HepG2 (cell line): ENCODE data around the gene ZNF91. TPM values are rescaled to one million over a fixed set of nuclear protein-coding genes. Genes with fewer than 3 reads are reported as not detected.

ENCODE experiments used
- AGO1 ChIP-seq: fragments of 200-400 bp; formaldehyde crosslinking; IDR thresholded peaks from 2 replicates; pipeline ENCODE4 v1.6.1; 2017; ENCODE audit warnings: mild to moderate bottlenecking, low read depth, low read length, moderate library complexity; ENCODE audit not compliant: poor library complexity, severe bottlenecking
- EED ChIP-seq: sonication (generic); formaldehyde crosslinking; IDR thresholded peaks from 2 replicates; pipeline ENCODE4 v1.5.0; 2020; ENCODE audit warnings: mild to moderate bottlenecking, missing genetic modification reagents
- HOXD1 ChIP-seq: sonication (generic); formaldehyde crosslinking; IDR thresholded peaks from 2 replicates; pipeline ENCODE4 v1.5.0; 2020; ENCODE audit warnings: missing genetic modification reagents
- KAT2B ChIP-seq: fragments of 150-350 bp; IDR thresholded peaks from 2 replicates; pipeline ENCODE4 v1.6.1; 2014; ENCODE audit warnings: low read depth, low read length, borderline replicate concordance
- KLF12 ChIP-seq: sonication (generic); formaldehyde crosslinking; IDR thresholded peaks from 2 replicates; pipeline ENCODE4 v1.4.0; 2020; ENCODE audit warnings: missing genetic modification reagents, borderline replicate concordance
- MYPOP ChIP-seq: sonication (generic); formaldehyde crosslinking; IDR thresholded peaks from 2 replicates; pipeline ENCODE4 v1.8.1; 2023; ENCODE audit warnings: mild to moderate bottlenecking, moderate library complexity, missing genetic modification reagents
- PHF20 ChIP-seq: sonication (generic); formaldehyde crosslinking; IDR thresholded peaks from 2 replicates; pipeline ENCODE4 v1.5.0; 2020; ENCODE audit warnings: mild to moderate bottlenecking, missing genetic modification reagents
- RAD21 ChIP-seq: fragments of 450-650 bp; formaldehyde crosslinking; IDR thresholded peaks from 2 replicates; pipeline ENCODE4 v1.5.0; 2020; ENCODE audit warnings: mild to moderate bottlenecking
- RBM39 ChIP-seq: fragments of 200-400 bp; formaldehyde crosslinking; IDR thresholded peaks from one replicate; pipeline ENCODE4 v1.6.1; 2018; ENCODE audit warnings: antibody characterized with exemption, mild to moderate bottlenecking, low read depth, low read length; ENCODE audit not compliant: poor library complexity, severe bottlenecking
- TCF7 ChIP-seq: sonication (generic); IDR thresholded peaks from 2 replicates; pipeline ENCODE4 v1.6.1; 2016; ENCODE audit warnings: antibody characterized with exemption, low read depth
- ZBTB42 ChIP-seq: sonication (generic); formaldehyde crosslinking; IDR thresholded peaks from 2 replicates; pipeline ENCODE4 v1.5.0; 2020; ENCODE audit warnings: mild to moderate bottlenecking, missing genetic modification reagents
- ZNF251 ChIP-seq: sonication (generic); formaldehyde crosslinking; IDR thresholded peaks from 2 replicates; pipeline ENCODE4 v1.9.0; 2021; ENCODE audit warnings: mild to moderate bottlenecking, missing genetic modification reagents
- ZNF263 ChIP-seq: sonication (generic); formaldehyde crosslinking; IDR thresholded peaks from 2 replicates; pipeline ENCODE4 v1.4.0; 2020; ENCODE audit warnings: missing genetic modification reagents
- ZNF281 ChIP-seq: sonication (generic); formaldehyde crosslinking; IDR thresholded peaks from 2 replicates; pipeline ENCODE4 v1.4.0; 2020; ENCODE audit warnings: missing genetic modification reagents, borderline replicate concordance
- ZNF546 ChIP-seq: sonication (generic); formaldehyde crosslinking; conservative IDR thresholded peaks from 2 replicates; pipeline ENCODE4 v1.8.1; 2023; ENCODE audit warnings: mild to moderate bottlenecking, missing genetic modification reagents
- ZNF549 ChIP-seq: sonication (generic); formaldehyde crosslinking; IDR thresholded peaks from 2 replicates; pipeline ENCODE4 v1.5.0; 2020; ENCODE audit warnings: missing genetic modification reagents
- ZNF589 ChIP-seq: sonication (generic); formaldehyde crosslinking; conservative IDR thresholded peaks from 2 replicates; pipeline ENCODE4 v1.8.0; 2022; ENCODE audit warnings: mild to moderate bottlenecking, moderate library complexity, missing genetic modification reagents
- ZNF609 ChIP-seq: sonication (generic); formaldehyde crosslinking; IDR thresholded peaks from 2 replicates; pipeline ENCODE4 v1.4.0; 2020; ENCODE audit warnings: mild to moderate bottlenecking, missing genetic modification reagents, borderline replicate concordance
- ZSCAN5A ChIP-seq: sonication (generic); formaldehyde crosslinking; IDR thresholded peaks from 2 replicates; pipeline ENCODE4 v1.8.0; 2022; ENCODE audit warnings: mild to moderate bottlenecking, missing genetic modification reagents, borderline replicate concordance
- polyA plus RNA-seq, 8 experiments: library from polyadenylated mRNA; depleted of rRNA in 3 of 8; stranded (reverse) in 7 of 8; unstranded in 1 of 8; fragments of >200 nt; fragmentation: Illumina TruSeq in 4 of 8; extraction: Trizol in 4 of 8; gene quantifications; 2 replicates each; pipeline versions ENCODE4 v1.2.1 to v1.2.3, GENCODE V29; 2011 to 2016; ENCODE audit warnings: low read depth in 4 of 8, missing spikeins in 1 of 8, mixed read lengths in 1 of 8; ENCODE audit not compliant: insufficient read depth in 1 of 8
- total RNA-seq, 5 experiments: library from RNA; depleted of rRNA; stranded (reverse); fragments of >200 nt; fragmentation: Illumina TruSeq; extraction: Trizol; gene quantifications; 2 replicates each; pipeline ENCODE4 v1.2.3, GENCODE V29; 2016; ENCODE audit warnings: low read depth in 1 of 5

The ZNF91 gene
- total and polyA plus RNA-seq, 2 of the 13 experiments (the other 11 are each of a cell fraction or from before 2014, with no cell fraction given), result 19.4 to 21.5 TPM

- TF ChIP-seq MYPOP (CRISPR knock-in tag), result no peak
- TF ChIP-seq AGO1, result peak; percentile 47
- TF ChIP-seq KAT2B, result no peak
- no peak for TF ChIP-seq RAD21
- peak; percentile 43 for TF ChIP-seq RBM39
- TF ChIP-seq PHF20 (CRISPR knock-in tag), result peak; percentile 86
- TF ChIP-seq HOXD1, result no peak; the same call in 1 of the 2 replicates
- no peak for TF ChIP-seq ZNF281 (CRISPR knock-in tag)
- 0 out of 2 replicates have a peak, but pooled peaks have one; percentile 18 for TF ChIP-seq ZNF609 (CRISPR knock-in tag)
- TF ChIP-seq ZNF263 (CRISPR knock-in tag), result peak; percentile 47; the same call in 1 of the 2 replicates
- no peak for TF ChIP-seq TCF7
- TF ChIP-seq ZNF546 (CRISPR knock-in tag), result peak; percentile 86
- TF ChIP-seq ZNF251 (CRISPR knock-in tag), result 0 out of 2 replicates have a peak, but pooled peaks have one; percentile 80
- TF ChIP-seq ZNF549 (CRISPR knock-in tag), result no peak
- TF ChIP-seq ZBTB42 (CRISPR knock-in tag), result 0 out of 2 replicates have a peak, but pooled peaks have one; percentile 48
- TF ChIP-seq ZNF589 (CRISPR knock-in tag), result no peak
- peak; percentile 94 for TF ChIP-seq EED (CRISPR knock-in tag)
- TF ChIP-seq KLF12, result 0 out of 2 replicates have a peak, but pooled peaks have one; percentile 15
- no peak for TF ChIP-seq ZSCAN5A (CRISPR knock-in tag)
These were observed at the start of gene ZNF91 (continued) for GRCh38 chr19:23395041-23395721.
